GM12878 (cell line): Measurements from ENCODE around the gene MBD5. TPM values are rescaled to one million over a fixed set of nuclear protein-coding genes. Genes with fewer than 3 reads are reported as not detected.

Experiments used
- ATAC-seq: fragments of 200-7000 bp; cut with Tn5 transposase; 3 replicates; pipeline ENCODE4 v1.9.1; 2020; ENCODE audit warnings: mild to moderate bottlenecking, moderate library complexity
- BruUV-seq: library from RNA; stranded (reverse); fragments of 400-500 nt; replicated peaks from 2 replicates; lab custom pipeline; 2021; lab: Mats Ljungman, UMichigan
- CTCF ChIA-PET: fragments of 300-600 bp; sonication (Branson Sonifier 250); formaldehyde crosslinking; extraction: SDS; loops from one replicate; lab custom pipeline; 2021; ENCODE audit warnings: inconsistent platforms; lab: Yijun Ruan, JAX
- POLR2A ChIA-PET: fragments of 350-600 bp; formaldehyde crosslinking; extraction: SDS; loops from one replicate; lab custom pipeline; 2021; ENCODE audit warnings: inconsistent platforms; lab: Charles Lee
- RAD21 ChIA-PET: fragments of 300-600 bp; sonication (Branson Sonifier 250); formaldehyde crosslinking; loops from one replicate; lab custom pipeline; 2023; ENCODE audit warnings: antibody characterized with exemption; ENCODE audit not compliant: unreplicated experiment; lab: Charles Lee
- SMC1A ChIA-PET: fragments of 300-600 bp; sonication (Branson Sonifier 250); formaldehyde crosslinking; loops from one replicate; lab custom pipeline; 2023; ENCODE audit not compliant: unreplicated experiment, uncharacterized antibody; lab: Charles Lee
- DNase-seq: peaks from one replicate; pipeline ENCODE4 v3.0.0-alpha.2; 2011; ENCODE audit warnings: low read depth, low spot score
- FAIRE-seq: peaks from 3 replicates; lab custom pipeline; 2011; peaks lifted over from hg19 to GRCh38; lab: Jason Lieb, UNC
- H2AFZ ChIP-seq: 2 replicates; pipeline ENCODE4 v1.6.0; 2011; ENCODE audit warnings: low read depth, low read length, control low read depth; ENCODE audit not compliant: control insufficient read depth
- H3K27ac ChIP-seq: 2 replicates; pipeline ENCODE4 v1.5.1; 2011; ENCODE audit warnings: control low read depth; ENCODE audit not compliant: control insufficient read depth, insufficient read depth
- H3K27me3 ChIP-seq, 2 experiments: replicated peaks in 1 of 2; 2 replicates each; pipeline versions ENCODE4 v1.6.0 to v1.6.1; 2011; ENCODE audit warnings: low read length in 1 of 2; ENCODE audit not compliant: control insufficient read depth in 2 of 2, insufficient read depth in 2 of 2
- H3K36me3 ChIP-seq, 2 experiments: 2 replicates each; pipeline ENCODE4 v1.5.1; 2011; ENCODE audit warnings: low read length in 1 of 2; ENCODE audit not compliant: control insufficient read depth in 2 of 2, insufficient read depth in 2 of 2
- H3K4me1 ChIP-seq: 2 replicates; pipeline ENCODE4 v1.6.1; 2011; ENCODE audit warnings: mild to moderate bottlenecking, low read length, moderate library complexity, mixed read lengths; ENCODE audit not compliant: control insufficient read depth, insufficient read depth
- H3K4me2 ChIP-seq: 2 replicates; pipeline ENCODE4 v1.6.0; 2011; ENCODE audit warnings: control low read depth; ENCODE audit not compliant: control insufficient read depth, insufficient read depth
- H3K4me3 ChIP-seq: fragments of 200-600 bp; sonication (generic); 2 replicates; pipeline ENCODE4 v1.5.1; 2016
- H3K79me2 ChIP-seq: 2 replicates; pipeline ENCODE4 v1.6.0; 2011; ENCODE audit warnings: low read length; ENCODE audit not compliant: control insufficient read depth, insufficient read depth
- H3K9ac ChIP-seq: 2 replicates; pipeline ENCODE4 v1.8.0; 2011; ENCODE audit warnings: low read length, control low read depth, mixed read lengths; ENCODE audit not compliant: control insufficient read depth, insufficient read depth
- H3K9me3 ChIP-seq: replicated peaks from 3 replicates; pipeline ENCODE4 v1.5.1; 2011; ENCODE audit warnings: mild to moderate bottlenecking, low read length; ENCODE audit not compliant: control insufficient read depth, insufficient read depth
- H4K20me1 ChIP-seq: 2 replicates; pipeline ENCODE4 v1.6.0; 2011; ENCODE audit not compliant: control insufficient read depth, insufficient read depth
- PRDM15 ChIP-seq: fragments of 450-650 bp; formaldehyde crosslinking; IDR thresholded peaks from 2 replicates; pipeline ENCODE4 v1.4.0; 2020; ENCODE audit warnings: mild to moderate bottlenecking, moderate library complexity
- SMARCA5 ChIP-seq: fragments of 450-650 bp; IDR thresholded peaks from 2 replicates; pipeline ENCODE4 v1.6.1; 2017; ENCODE audit warnings: mild to moderate bottlenecking
- WGBS: methylation state at CpG from one replicate; pipeline ENCODE4 v1.1.6; 2016; ENCODE audit warnings: low lambda C conversion rate; ENCODE audit not compliant: insufficient replicate concordance, insufficient coverage; ENCODE audit errors: missing lambda C conversion rate; 5-methylcytosine and 5-hydroxymethylcytosine counted together
- in situ Hi-C: fragments of 300-500 bp; cut with MboI; formaldehyde crosslinking; loops from 9 replicates; pipeline ENCODE4 v1.14.3; 2018; ENCODE audit warnings: mixed read lengths
- intact Hi-C: fragments of 100-400 bp; cut with micrococcal nuclease; formaldehyde crosslinking; loops from one replicate; pipeline ENCODE4 v1.14.2; 2022; ENCODE audit not compliant: unreplicated experiment
- polyA plus RNA-seq, 11 experiments: library from polyadenylated mRNA; depleted of rRNA in 4 of 11; unstranded in 6 of 11; stranded (reverse) in 5 of 11; fragments of >200 nt; fragmentation: Nextera tagmentation in 4 of 11; fragmentation: Illumina TruSeq in 1 of 11; extraction: Ambion mirVana in 4 of 11; extraction: Trizol in 1 of 11; gene quantifications; 1 replicate in 1 of 11; 2 replicates in 10 of 11; pipeline versions ENCODE4 v1.2.1 to v1.2.3, GENCODE V29; 2011 to 2016; ENCODE audit warnings: inconsistent platforms in 2 of 11, missing spikeins in 2 of 11, low read depth in 1 of 11
- total RNA-seq, 4 experiments: library from RNA; depleted of rRNA in 3 of 4; stranded (reverse); fragments of >200 nt in 3 of 4; fragmentation: Illumina TruSeq in 1 of 4; extraction: Trizol in 1 of 4; gene quantifications; 2 replicates each; pipeline versions ENCODE4 v1.2.1 to v1.2.3, GENCODE V29; 2013 to 2021

MBD5 gene
- total and polyA plus RNA-seq, 10 of the 15 experiments (the other 5 are each of a cell fraction or from before 2014, with no cell fraction given): 7.4 to 58.0 (median 21.2) TPM

- Histone ChIP-seq H3K4me2 (no peak overlapping the region; the same call in 1 of the 2 replicates), H3K27me3 (no peaks in the 10 kb centered on the region), H3K9ac (no peak overlapping the region), H4K20me1 (no peaks in the 10 kb centered on the region), H3K27ac (no peak overlapping the region), H3K9me3 (no peaks in the 10 kb centered on the region; the same call in 2 of the 3 replicates), H3K4me1 (no peaks in the 10 kb centered on the region), H3K79me2 (peaks cover 61% of the 10 kb centered on the region), H3K36me3 (peaks cover 0 to 4% of the 10 kb centered on the region in 2 experiments; a peak in 2 of 4 replicates), H2AFZ (no peak overlapping the region), H3K4me3 (no peak overlapping the region)
- 96% methylated on average over 1 of the region's 1 CpG for WGBS
- ChIA-PET POLR2A (interaction anchor here (0.6 to 4.1 kb wide), 4 partner anchors 9 to 939 kb away, joined by 3 to 21 read pairs (median 3); no protein-coding TSS in a partner anchor), CTCF (interaction anchor here (3.2 kb wide), 1 partner anchor 38 kb away, joined by 10 read pairs; no protein-coding TSS in a partner anchor), RAD21 (interaction anchor here (0.7 to 5.2 kb wide), 5 partner anchors 10 to 481 kb away, joined by 5 to 31 read pairs (median 9); no protein-coding TSS in a partner anchor), SMC1A (interaction anchor here (2.3 to 17.7 kb wide), 4 partner anchors 14 to 23 kb away, joined by 7 to 177 read pairs (median 84); no protein-coding TSS in a partner anchor)
- TF ChIP-seq PRDM15: no peak
- TF ChIP-seq SMARCA5: no peak
- FAIRE-seq: no peak
- no peak for DNase-seq
- in situ Hi-C loops: no loop called here
- ATAC-seq: peak; percentile 49
- intact Hi-C loops: loop anchor here (10.0 kb wide), 2 partner anchors 393 to 617 kb away; partner anchors contain the start of gene EPC2
- BruUV-seq: no TSS peak
These were observed 6.9 kb downstream of the MBD5 start for GRCh38 chr2:148027822-148028221.
